Measurements from ENCODE around the gene FGD4.

Gene FGD4

GRCh38 chr12:32671930-32672780, 272.8 kb downstream of the FGD4 start:
- DNase-seq (ENCODE audit: low read depth), result peak; percentile 80
- no peak overlapping the region for H3K4me3 ChIP-seq (ENCODE audit: control insufficient read depth, low read depth, low read length)
- TF ChIP-seq CTCF (IDR thresholded peaks at IDR 0.05; ENCODE audit: control insufficient read depth, insufficient read depth, low read depth, low read length, missing control alignments), result peak; percentile 60

- peak; percentile 82 for DNase-seq (ENCODE audit: low read depth)
- peak within 1 kb of the TSS; percentile 78 for H3K4me3 ChIP-seq (ENCODE audit: control insufficient read depth, low read depth, low read length)
- TF ChIP-seq CTCF (IDR thresholded peaks at IDR 0.05; ENCODE audit: control insufficient read depth, insufficient read depth, low read depth, low read length, missing control alignments), result no peak
Observed at GRCh38 chr12:32679091-32679919, 279.9 kb downstream of the FGD4 start, which contains the start of gene DNM1L. TSS of gene DNM1L (plus strand) at chr12:32679301. CDS start at chr12:32679364, 63 bp downstream.

GRCh38 chr12:32679920-32680237, 280.5 kb downstream of the FGD4 start:
- no peak for TF ChIP-seq CTCF (IDR thresholded peaks at IDR 0.05; ENCODE audit: control insufficient read depth, insufficient read depth, low read depth, low read length, missing control alignments)
- no peak for DNase-seq (ENCODE audit: low read depth)
- H3K4me3 ChIP-seq (ENCODE audit: control insufficient read depth, low read depth, low read length), result peak overlapping the region; percentile 78

GRCh38 chr12:32680787-32681186, 281.4 kb downstream of the FGD4 start:
- TF ChIP-seq CTCF (IDR thresholded peaks at IDR 0.05; ENCODE audit: control insufficient read depth, insufficient read depth, low read depth, low read length, missing control alignments), result no peak
- H3K4me3 ChIP-seq (ENCODE audit: control insufficient read depth, low read depth, low read length), result no peak overlapping the region; the same call in 1 of the 2 replicates
- no peak for DNase-seq (ENCODE audit: low read depth)

- no peak for DNase-seq (ENCODE audit: low read depth)
- H3K4me3 ChIP-seq (ENCODE audit: control insufficient read depth, low read depth, low read length), result no peak overlapping the region
- no peak for TF ChIP-seq CTCF (IDR thresholded peaks at IDR 0.05; ENCODE audit: control insufficient read depth, insufficient read depth, low read depth, low read length, missing control alignments)
Observed at GRCh38 chr12:32681272-32681671, 281.9 kb downstream of the FGD4 start.

GRCh38 chr12:32686340-32686739, 287.0 kb downstream of the FGD4 start:
- no peak for DNase-seq (ENCODE audit: low read depth)
- H3K4me3 ChIP-seq (ENCODE audit: control insufficient read depth, low read depth, low read length), result no peak overlapping the region
- no peak for TF ChIP-seq CTCF (IDR thresholded peaks at IDR 0.05; ENCODE audit: control insufficient read depth, insufficient read depth, low read depth, low read length, missing control alignments)

Data from AG09309 (cell line).